ENCODE data around the gene HEBP1. TPM values are rescaled to one million over a fixed set of nuclear protein-coding genes. Genes with fewer than 3 reads are reported as not detected.

HEBP1 gene
- total RNA-seq, 1 donor from 2014 or later: 13.3 TPM

DNA sequence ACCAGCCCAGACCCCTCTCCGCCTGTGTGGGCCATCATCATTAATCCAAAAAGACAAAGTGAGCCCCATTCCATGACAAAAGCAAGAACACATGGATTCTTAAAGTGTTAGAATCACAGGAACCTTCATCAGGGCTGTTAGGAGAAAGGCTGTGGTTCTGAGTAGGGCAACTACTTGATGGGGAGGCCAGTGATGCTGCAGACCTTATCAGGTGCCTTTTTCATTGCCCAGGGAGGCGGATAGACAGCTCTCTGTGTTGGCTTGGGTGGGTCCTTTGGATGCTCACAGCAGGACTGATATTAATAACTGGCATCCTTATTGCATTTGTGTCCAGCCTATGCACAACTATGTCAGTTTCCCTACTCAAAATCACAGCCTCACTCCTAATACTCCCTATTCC lies 2.3 kb downstream of the HEBP1 start:
- intact Hi-C loops (cut with micrococcal nuclease): no loop called here

DNA sequence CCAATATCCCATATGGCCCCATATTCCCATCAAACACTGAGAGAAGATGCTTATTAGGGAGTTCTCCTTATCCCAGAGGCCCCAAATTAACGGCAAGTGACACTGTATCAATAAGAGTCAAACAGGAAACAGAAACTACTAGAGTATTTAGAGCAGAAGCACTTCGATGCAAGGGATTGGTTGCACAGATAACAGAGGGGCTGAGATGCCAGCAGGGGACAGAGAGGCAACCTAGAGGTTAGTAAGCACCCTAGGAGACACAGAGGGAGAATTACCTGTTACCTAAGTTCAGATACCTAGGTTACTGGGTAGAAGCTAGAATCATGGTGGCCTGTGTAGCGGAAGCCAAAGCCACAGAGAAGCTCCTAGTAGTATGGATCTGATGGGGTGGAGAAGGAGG lies 2.9 kb downstream of the HEBP1 start:
- no peak for DNase-seq (ENCODE audit: low spot score)
- intact Hi-C loops (cut with micrococcal nuclease): no loop called here
- Mint-ChIP-seq H3K9me3 (no peaks in the 10 kb centered on the region), H3K27me3 (ENCODE audit: low read depth) (peaks cover 9% of the 10 kb centered on the region), H3K4me3 (ENCODE audit: low read depth) (no peak overlapping the region), H3K27ac (no peak overlapping the region), H3K36me3 (ENCODE audit: low read depth) (peaks cover 2% of the 10 kb centered on the region), H3K4me1 (ENCODE audit: low read depth) (peaks cover 28% of the 10 kb centered on the region)

More for the DNA sequence above, 2.3 kb downstream of the HEBP1 start:
- peaks cover 2% of the 10 kb centered on the region for H3K36me3 Mint-ChIP-seq (ENCODE audit: low read depth)
- no peak for DNase-seq (ENCODE audit: low spot score)
- H3K4me3 Mint-ChIP-seq (ENCODE audit: low read depth): no peak overlapping the region
- H3K9me3 Mint-ChIP-seq: no peaks in the 10 kb centered on the region
- peaks cover 14% of the 10 kb centered on the region for H3K27me3 Mint-ChIP-seq (ENCODE audit: low read depth)
- H3K27ac Mint-ChIP-seq: no peak overlapping the region
- peaks cover 28% of the 10 kb centered on the region for H3K4me1 Mint-ChIP-seq (ENCODE audit: low read depth)

DNA sequence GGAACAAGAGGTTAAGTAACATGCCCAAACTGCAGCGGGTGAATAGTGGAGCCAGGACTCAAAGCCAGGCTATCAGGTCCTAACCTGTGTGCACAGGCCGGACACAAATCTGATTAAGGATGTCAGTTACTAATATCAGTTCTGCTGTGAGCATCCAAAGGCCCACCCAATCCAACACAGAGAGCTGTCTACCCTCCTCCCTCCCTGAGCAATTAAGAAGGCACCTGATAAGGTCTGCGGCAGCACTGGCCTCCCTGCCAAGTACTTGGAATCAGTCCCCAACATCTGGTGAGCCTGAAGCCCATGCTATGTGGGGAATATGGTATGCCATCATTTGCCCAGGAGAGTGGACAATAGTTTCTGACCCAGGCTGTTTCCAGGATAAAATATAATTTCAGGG lies 3.9 kb downstream of the HEBP1 start:
- Mint-ChIP-seq H3K9me3 (no peaks in the 10 kb centered on the region), H3K27ac (no peak overlapping the region), H3K27me3 (ENCODE audit: low read depth) (peaks cover 3% of the 10 kb centered on the region), H3K4me3 (ENCODE audit: low read depth) (no peak overlapping the region), H3K36me3 (ENCODE audit: low read depth) (no peaks in the 10 kb centered on the region), H3K4me1 (ENCODE audit: low read depth) (peaks cover 22% of the 10 kb centered on the region)
- DNase-seq (ENCODE audit: low spot score): no peak
- intact Hi-C loops (cut with micrococcal nuclease): no loop called here

DNA sequence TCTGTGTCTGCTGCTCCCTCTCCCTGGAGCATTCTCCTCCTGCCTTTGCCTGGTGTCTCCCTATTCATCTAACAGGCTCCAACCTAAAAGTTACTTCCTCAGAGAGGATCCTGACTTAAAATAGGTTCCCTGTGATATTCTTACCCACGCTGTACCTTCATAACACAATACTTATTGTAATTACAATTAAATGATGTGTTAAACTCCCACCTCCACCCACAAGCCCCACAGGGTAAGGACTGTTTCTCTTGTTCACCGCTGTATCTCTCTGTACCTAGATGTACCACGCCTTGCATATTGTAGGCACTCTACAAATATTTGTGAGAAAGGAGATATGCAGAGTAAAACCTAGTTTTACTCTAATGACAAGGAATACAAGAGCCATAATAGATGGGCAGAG lies 5.0 kb downstream of the HEBP1 start:
- no peaks in the 10 kb centered on the region for H3K27me3 Mint-ChIP-seq (ENCODE audit: low read depth)
- H3K27ac Mint-ChIP-seq: no peak overlapping the region
- H3K9me3 Mint-ChIP-seq: no peaks in the 10 kb centered on the region
- H3K4me1 Mint-ChIP-seq (ENCODE audit: low read depth): peaks cover 18% of the 10 kb centered on the region
- DNase-seq (ENCODE audit: low spot score): no peak
- H3K36me3 Mint-ChIP-seq (ENCODE audit: low read depth): no peaks in the 10 kb centered on the region
- no peak overlapping the region for H3K4me3 Mint-ChIP-seq (ENCODE audit: low read depth)
- intact Hi-C loops (cut with micrococcal nuclease): no loop called here

DNA sequence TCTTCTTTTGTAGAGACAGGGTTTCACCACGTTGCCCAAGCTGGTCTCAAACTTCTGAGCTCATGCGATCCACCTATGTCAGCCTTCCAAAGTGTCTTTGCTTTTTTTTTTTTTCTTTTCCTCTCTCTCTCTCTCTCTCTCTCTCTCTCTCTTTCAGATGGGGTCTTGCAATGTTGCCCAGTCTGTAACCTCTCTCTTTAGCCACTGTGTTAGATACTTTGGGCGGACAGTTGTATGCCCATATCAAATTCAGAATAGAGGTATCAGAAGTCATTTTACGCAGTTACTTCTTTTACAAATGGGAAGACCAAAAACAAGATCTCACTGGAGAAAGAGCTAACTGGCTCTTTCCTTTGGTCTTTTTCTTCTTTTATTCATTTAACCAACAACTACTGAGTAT lies 6.7 kb downstream of the HEBP1 start:
- H3K27me3 Mint-ChIP-seq (ENCODE audit: low read depth): no peaks in the 10 kb centered on the region
- H3K4me1 Mint-ChIP-seq (ENCODE audit: low read depth): peaks cover 11% of the 10 kb centered on the region
- no peaks in the 10 kb centered on the region for H3K9me3 Mint-ChIP-seq
- intact Hi-C loops (cut with micrococcal nuclease): no loop called here
- no peak overlapping the region for H3K4me3 Mint-ChIP-seq (ENCODE audit: low read depth)
- no peak for DNase-seq (ENCODE audit: low spot score)
- no peak overlapping the region for H3K27ac Mint-ChIP-seq
- H3K36me3 Mint-ChIP-seq (ENCODE audit: low read depth): no peaks in the 10 kb centered on the region

DNA sequence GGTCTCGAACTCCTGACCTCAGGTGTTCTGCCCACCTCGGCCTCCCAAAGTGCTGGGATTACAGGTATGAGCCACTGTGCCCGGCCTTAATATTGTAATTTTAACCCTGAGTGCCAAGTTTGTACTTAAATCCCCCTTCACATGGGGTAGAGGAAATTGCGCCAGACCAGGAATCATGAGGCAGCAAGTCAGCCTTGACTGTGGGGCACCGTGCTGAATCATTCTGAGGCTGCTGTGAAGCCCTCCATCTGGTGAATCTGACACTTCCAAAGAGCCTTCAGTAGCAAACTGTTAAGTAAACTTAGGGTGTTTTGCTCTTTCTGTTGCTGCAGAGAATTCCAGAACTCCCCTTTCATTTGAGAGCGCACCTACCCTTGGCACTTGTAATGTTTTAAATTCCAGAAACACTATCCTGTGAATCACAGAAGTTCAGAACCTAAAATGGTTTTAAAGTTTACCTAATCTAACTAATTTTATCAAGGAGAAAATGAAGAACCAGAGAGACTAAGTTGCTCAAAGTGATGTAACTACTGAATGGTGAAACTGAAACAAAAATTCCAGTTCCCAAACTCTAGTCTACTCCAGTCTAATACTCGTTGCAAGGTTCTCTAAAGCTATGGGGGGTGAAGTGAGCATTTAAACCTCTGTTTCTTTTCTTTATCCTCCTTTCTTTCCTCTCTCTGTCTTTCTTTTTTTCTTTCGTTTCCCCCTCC lies 7.5 kb downstream of the HEBP1 start:
- DNase-seq (ENCODE audit: low spot score): no peak
- Mint-ChIP-seq H3K27ac (no peak overlapping the region), H3K9me3 (no peaks in the 10 kb centered on the region), H3K27me3 (ENCODE audit: low read depth) (no peaks in the 10 kb centered on the region), H3K36me3 (ENCODE audit: low read depth) (no peaks in the 10 kb centered on the region), H3K4me1 (ENCODE audit: low read depth) (peaks cover 11% of the 10 kb centered on the region), H3K4me3 (ENCODE audit: low read depth) (no peak overlapping the region)
- intact Hi-C loops (cut with micrococcal nuclease): no loop called here

DNA sequence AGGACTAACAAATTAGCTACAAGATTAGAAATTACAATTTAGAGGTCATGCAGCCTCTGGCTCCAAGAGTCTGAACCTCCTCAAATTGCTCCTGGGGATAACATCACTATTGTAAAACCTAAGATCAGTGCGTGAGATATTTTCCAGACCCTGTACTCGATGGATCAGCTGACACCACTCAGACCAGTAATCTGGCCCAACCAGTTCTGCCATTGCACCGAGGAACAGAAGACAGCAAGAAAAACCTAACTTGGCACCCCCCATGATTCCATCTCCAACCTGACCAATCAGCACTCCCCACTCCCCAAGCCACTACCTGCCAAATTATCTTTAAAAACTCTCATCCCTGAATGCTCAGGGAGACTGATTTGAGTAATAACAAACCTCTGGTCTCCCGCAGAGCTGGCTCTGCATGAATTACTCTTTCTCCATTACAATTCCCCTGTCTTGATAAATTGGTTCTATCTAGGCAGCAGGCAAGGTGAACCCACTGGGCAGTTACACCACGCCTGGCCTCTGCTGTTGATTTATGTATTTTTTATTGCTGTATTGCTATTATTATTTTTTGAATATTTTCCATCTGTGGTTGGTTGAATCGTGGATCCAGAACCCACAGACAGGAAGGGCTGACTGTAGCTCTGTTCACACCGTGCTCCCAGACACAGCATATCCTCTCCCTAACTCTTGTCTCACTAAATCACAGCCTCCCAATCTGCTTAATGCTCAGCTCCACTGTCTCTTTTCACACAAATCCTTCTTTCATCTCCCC lies 9.2 kb downstream of the HEBP1 start:
- Mint-ChIP-seq H3K36me3 (ENCODE audit: low read depth) (no peaks in the 10 kb centered on the region), H3K9me3 (no peaks in the 10 kb centered on the region), H3K27ac (no peak overlapping the region), H3K27me3 (ENCODE audit: low read depth) (no peaks in the 10 kb centered on the region), H3K4me3 (ENCODE audit: low read depth) (no peak overlapping the region), H3K4me1 (ENCODE audit: low read depth) (peaks cover 5% of the 10 kb centered on the region)
- intact Hi-C loops (cut with micrococcal nuclease): no loop called here
- no peak for DNase-seq (ENCODE audit: low spot score)

DNA sequence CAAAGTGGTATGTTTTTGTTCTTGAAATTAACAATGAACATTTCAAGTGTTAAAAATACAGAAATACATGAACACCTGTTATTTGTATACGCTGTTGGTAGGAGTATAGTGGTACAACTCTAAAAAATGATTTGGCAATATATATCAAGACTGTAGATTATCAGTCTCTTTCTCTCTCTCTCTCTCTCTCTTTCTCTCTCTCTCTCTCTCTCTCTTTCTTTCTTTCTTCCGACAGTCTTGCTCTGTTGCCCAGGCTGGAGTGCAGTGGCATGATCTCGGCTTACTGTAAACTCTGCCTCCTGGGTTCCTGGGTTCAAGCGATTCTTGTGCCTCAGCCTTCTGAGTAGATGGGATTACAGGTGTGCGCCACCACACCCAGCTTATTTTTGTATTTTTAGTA lies 12.6 kb downstream of the HEBP1 start:
- Mint-ChIP-seq H3K27ac (no peak overlapping the region), H3K9me3 (no peaks in the 10 kb centered on the region), H3K4me3 (ENCODE audit: low read depth) (no peak overlapping the region), H3K4me1 (ENCODE audit: low read depth) (no peaks in the 10 kb centered on the region), H3K27me3 (ENCODE audit: low read depth) (no peaks in the 10 kb centered on the region), H3K36me3 (ENCODE audit: low read depth) (no peaks in the 10 kb centered on the region)
- intact Hi-C loops (cut with micrococcal nuclease): loop anchor here (5.0 to 10.0 kb wide), 2 partner anchors 203 to 230 kb away; partner anchors contain the start of gene APOLD1
- DNase-seq (ENCODE audit: low spot score): no peak

DNA sequence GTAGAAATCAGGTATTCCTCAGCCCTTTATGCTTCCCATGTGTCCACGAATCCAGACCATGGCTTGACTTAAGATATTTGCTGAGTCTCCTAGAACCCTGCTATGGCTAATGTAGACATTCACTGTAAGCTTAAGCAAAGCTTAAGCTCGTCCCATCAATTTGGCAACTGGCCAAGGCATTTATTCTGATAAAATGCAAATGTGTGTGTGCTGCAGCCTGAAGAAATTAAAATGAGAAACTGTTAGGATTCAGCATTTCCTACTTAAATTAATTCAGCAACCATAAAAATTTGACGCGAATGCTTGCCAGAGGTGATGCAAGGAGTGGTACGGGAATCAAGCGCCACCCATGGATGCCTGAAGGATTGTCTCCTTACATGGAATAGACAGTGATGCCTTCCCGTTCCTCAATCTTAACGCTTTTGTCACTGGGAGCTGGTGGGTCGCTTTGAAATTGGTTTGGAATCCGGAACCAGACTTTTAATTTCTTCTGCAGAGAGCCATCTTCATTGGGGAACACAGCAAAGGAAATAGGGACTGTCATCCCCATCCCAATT lies 13.2 kb downstream of the HEBP1 start:
- Mint-ChIP-seq H3K36me3 (ENCODE audit: low read depth) (no peaks in the 10 kb centered on the region), H3K4me1 (ENCODE audit: low read depth) (no peaks in the 10 kb centered on the region), H3K27ac (no peak overlapping the region), H3K4me3 (ENCODE audit: low read depth) (no peak overlapping the region), H3K27me3 (ENCODE audit: low read depth) (no peaks in the 10 kb centered on the region), H3K9me3 (no peaks in the 10 kb centered on the region)
- intact Hi-C loops (cut with micrococcal nuclease): loop anchor here (5.0 to 10.0 kb wide), 2 partner anchors 202 to 230 kb away; partner anchors contain the start of gene APOLD1
- no peak for DNase-seq (ENCODE audit: low spot score)

DNA sequence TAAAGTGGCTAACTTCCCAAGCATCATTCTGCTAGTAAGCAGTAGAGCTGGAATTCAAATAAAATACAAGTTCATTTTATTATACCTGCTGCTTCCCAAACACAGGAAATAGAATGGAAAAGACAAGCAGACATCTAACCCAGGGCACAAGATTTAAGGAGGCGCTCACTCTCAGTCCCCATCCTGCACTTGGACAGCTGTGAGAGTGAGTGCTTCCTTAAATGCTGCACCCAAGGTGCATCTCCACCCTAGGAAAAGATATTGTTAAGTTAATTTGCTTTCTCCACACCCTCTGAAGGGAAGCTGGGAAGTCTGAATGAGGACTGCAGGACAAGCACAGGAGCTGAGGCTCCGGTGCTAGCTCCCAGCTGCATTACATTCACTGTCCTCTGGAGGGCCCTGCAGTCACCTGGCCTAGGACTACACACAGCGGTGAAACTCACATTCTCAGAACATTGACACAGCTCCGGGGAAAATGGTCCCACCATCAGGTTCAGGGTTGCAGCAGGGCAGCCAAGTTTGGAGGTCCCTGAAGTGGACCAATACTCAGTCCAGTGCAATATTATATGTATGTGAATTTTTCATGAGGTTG lies 14.2 kb downstream of the HEBP1 start:
- Mint-ChIP-seq H3K27me3 (ENCODE audit: low read depth) (no peaks in the 10 kb centered on the region), H3K9me3 (no peaks in the 10 kb centered on the region), H3K36me3 (ENCODE audit: low read depth) (no peaks in the 10 kb centered on the region), H3K4me1 (ENCODE audit: low read depth) (no peaks in the 10 kb centered on the region), H3K27ac (no peak overlapping the region), H3K4me3 (ENCODE audit: low read depth) (no peak overlapping the region)
- intact Hi-C loops (cut with micrococcal nuclease): loop anchor here (5.0 to 10.0 kb wide), 2 partner anchors 201 to 231 kb away; partner anchors contain the start of gene APOLD1
- no peak for DNase-seq (ENCODE audit: low spot score)

DNA sequence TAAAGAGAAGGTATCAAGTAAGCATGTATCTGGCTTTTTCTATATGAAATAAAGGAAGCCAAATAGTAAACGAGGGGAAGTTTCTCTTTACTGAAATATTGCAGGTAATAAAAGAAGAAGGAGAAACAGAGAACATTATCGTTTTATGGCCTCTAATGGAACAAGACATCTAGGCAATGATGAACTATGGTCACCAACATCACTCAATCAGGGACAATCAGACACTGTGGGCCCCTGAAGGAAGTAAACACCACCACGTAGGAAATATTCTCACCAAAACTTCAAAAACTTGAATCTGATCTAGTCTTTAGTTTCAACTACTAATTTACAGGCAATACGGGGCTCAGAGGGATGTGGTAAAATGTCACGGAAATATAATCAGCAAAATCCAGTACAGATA lies 15.9 kb downstream of the HEBP1 start:
- DNase-seq (ENCODE audit: low spot score): no peak
- Mint-ChIP-seq H3K4me1 (ENCODE audit: low read depth) (no peaks in the 10 kb centered on the region), H3K27me3 (ENCODE audit: low read depth) (no peaks in the 10 kb centered on the region), H3K9me3 (no peaks in the 10 kb centered on the region), H3K36me3 (ENCODE audit: low read depth) (no peaks in the 10 kb centered on the region), H3K27ac (no peak overlapping the region), H3K4me3 (ENCODE audit: low read depth) (no peak overlapping the region)
- intact Hi-C loops (cut with micrococcal nuclease): loop anchor here (10.0 kb wide), 1 partner anchor 199 kb away; the partner anchor contains the start of gene APOLD1

DNA sequence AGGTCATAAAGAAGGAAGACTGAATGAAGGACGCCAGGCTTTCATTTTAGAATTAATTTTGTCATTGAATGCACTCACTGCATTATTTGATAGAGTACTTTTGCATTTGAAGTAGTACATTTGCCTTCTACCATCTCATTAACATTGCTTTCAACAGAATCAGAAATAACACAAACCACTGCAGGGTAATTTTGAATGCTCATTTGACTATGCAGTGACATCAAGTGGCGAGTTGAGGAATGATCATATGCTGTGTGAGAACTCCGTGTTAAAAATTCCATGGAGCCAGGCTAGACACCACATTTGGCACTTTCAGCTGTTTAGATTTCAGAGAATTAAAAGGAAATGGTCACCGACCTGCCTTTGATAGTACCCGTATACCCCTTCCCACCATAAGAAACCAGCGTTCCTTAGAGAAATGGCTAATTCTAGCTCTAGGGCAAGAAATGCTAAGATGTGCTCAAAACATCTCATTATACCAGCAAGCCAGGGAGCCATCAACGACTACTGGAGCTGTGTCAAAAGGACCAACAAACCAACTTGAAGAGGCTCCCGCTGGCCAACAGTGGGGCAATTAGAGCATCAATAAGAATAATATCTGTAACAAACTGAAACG lies 16.5 kb downstream of the HEBP1 start:
- Mint-ChIP-seq H3K9me3 (no peaks in the 10 kb centered on the region), H3K36me3 (ENCODE audit: low read depth) (no peaks in the 10 kb centered on the region), H3K4me3 (ENCODE audit: low read depth) (no peak overlapping the region), H3K27ac (no peak overlapping the region), H3K4me1 (ENCODE audit: low read depth) (no peaks in the 10 kb centered on the region), H3K27me3 (ENCODE audit: low read depth) (no peaks in the 10 kb centered on the region)
- DNase-seq (ENCODE audit: low spot score): no peak
- intact Hi-C loops (cut with micrococcal nuclease): loop anchor here (1.0 to 10.0 kb wide), 2 partner anchors 67 to 199 kb away; partner anchors contain the start of gene APOLD1
